HUES64 (cell line): Measurements from ENCODE around the gene MMP24OS.
A peak's percentile ranks its signal among the peaks of the same experiment; 100 is the strongest.

Source experiments
- H3K27ac ChIP-seq: 2 replicates; pipeline ENCODE4 v1.7.0; 2013; ENCODE audit warnings: low read depth, low read length, inconsistent platforms
- H3K27me3 ChIP-seq: 2 replicates; pipeline ENCODE4 v1.6.1; 2013; ENCODE audit warnings: mild to moderate bottlenecking, low read length; ENCODE audit not compliant: insufficient read depth
- H3K36me3 ChIP-seq: 2 replicates; pipeline ENCODE4 v1.6.1; 2013; ENCODE audit warnings: mild to moderate bottlenecking, low read length; ENCODE audit not compliant: insufficient read depth
- H3K4me1 ChIP-seq: 2 replicates; pipeline ENCODE4 v1.6.1; 2013; ENCODE audit warnings: mild to moderate bottlenecking, low read length, moderate library complexity; ENCODE audit not compliant: insufficient read depth
- H3K4me3 ChIP-seq: 2 replicates; pipeline ENCODE4 v1.5.1; 2013; ENCODE audit warnings: mild to moderate bottlenecking, low read length, moderate library complexity
- H3K9ac ChIP-seq: 2 replicates; pipeline ENCODE4 v1.6.1; 2013; ENCODE audit warnings: mild to moderate bottlenecking, low read depth, low read length
- H3K9me3 ChIP-seq: 2 replicates; pipeline ENCODE4 v1.6.1; 2013; ENCODE audit warnings: low read depth, low read length; ENCODE audit not compliant: insufficient read depth
- WGBS: fragments of 150-250, 120-280 bp; methylation state at CpG from one replicate; pipeline ENCODE4 v1.1.7; 2013; ENCODE audit warnings: missing lambda C conversion rate; 5-methylcytosine and 5-hydroxymethylcytosine counted together

The MMP24OS gene

DNA sequence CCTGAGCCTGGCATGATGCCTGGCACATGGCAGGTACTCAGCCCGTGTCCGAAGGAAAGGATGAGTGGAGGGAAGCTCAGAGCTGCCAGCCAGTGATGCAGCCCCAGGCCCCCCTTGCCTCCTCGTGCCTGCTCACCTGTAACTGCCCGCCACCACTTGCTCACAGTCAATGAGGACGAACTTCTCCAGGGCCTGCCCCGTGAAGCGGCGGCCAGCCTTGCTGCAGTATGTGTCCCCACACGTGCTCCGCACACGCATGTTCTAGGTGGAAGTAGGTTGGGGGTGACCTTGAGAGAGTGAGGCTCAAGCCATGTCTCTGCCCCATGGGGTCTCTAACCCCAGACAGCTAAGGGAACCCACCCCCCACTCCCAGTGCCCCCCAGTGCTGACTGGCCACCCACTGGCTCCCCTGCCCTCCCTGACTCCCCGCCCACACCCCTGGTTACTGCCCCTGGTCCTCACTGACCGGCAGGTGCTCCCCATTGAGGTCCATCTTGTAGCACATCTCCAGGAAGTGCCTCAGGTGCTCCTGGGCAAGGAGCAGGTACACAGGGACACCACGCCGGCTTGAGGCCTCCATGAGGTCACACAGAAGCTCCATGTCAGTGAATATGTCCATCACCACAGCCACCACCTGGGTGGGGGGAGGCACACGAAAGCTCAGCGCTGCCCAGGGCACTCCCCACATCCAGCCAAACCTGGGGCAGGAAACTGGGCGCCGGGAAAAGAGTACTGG, 10.6 kb upstream of the MMP24OS start:
- 0 out of 2 replicates have a peak, but pooled peaks cover 2% of the 10 kb centered on the region for H3K4me1 ChIP-seq
- no peak overlapping the region for H3K9ac ChIP-seq
- H3K4me3 ChIP-seq: no peak overlapping the region
- H3K27ac ChIP-seq: no peak overlapping the region
- no peaks in the 10 kb centered on the region for H3K9me3 ChIP-seq
- no peaks in the 10 kb centered on the region for H3K27me3 ChIP-seq
- no peaks in the 10 kb centered on the region for H3K36me3 ChIP-seq
- WGBS: 90% methylated on average over 19 of the region's 19 CpGs

DNA sequence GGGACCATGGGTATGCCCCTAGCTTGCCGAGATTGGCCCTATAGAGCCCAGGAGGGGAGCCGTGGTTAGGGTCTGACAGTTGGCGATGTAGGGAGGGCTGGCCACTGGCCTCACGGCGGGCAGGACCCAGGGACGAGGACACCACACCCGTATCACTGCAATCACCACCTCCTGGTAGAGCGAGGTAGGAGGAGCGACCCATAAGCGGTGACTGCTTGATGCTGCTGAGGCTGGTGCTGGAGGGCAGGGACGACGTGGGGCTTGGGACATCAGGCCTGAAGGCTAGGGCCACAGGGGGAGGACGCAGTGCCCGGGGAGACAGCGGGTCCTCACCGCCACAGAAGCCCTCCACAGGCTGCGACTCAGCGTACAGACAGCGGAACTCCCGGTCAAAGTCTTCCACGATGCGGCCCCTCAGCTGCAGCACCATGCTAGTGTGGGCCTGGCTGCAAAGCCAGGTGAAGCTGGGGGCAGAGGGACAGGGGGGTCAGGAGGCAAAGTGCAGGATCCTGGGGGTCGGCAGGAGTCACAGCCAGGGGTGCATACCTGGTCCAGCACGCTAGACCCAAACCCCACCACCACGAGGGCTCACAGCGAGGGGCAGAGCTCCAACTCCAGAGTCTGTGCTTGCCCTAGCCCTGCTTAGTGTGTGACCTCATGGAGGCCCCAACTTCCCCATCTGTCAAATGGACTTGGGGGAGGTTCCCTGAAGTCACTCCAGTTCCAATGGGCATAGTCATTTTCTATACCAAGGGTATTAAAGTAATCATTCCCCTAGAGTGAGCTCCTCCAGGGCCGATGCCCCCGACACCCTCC, 9.8 kb upstream of the MMP24OS start:
- Histone ChIP-seq H3K9me3 (no peaks in the 10 kb centered on the region), H3K27me3 (no peaks in the 10 kb centered on the region), H3K36me3 (peaks cover 3% of the 10 kb centered on the region), H3K4me3 (no peak overlapping the region), H3K27ac (no peak overlapping the region), H3K4me1 (peaks cover 5% of the 10 kb centered on the region; the same call in 1 of the 2 replicates), H3K9ac (no peak overlapping the region)
- WGBS: 93% methylated on average over 28 of the region's 28 CpGs

DNA sequence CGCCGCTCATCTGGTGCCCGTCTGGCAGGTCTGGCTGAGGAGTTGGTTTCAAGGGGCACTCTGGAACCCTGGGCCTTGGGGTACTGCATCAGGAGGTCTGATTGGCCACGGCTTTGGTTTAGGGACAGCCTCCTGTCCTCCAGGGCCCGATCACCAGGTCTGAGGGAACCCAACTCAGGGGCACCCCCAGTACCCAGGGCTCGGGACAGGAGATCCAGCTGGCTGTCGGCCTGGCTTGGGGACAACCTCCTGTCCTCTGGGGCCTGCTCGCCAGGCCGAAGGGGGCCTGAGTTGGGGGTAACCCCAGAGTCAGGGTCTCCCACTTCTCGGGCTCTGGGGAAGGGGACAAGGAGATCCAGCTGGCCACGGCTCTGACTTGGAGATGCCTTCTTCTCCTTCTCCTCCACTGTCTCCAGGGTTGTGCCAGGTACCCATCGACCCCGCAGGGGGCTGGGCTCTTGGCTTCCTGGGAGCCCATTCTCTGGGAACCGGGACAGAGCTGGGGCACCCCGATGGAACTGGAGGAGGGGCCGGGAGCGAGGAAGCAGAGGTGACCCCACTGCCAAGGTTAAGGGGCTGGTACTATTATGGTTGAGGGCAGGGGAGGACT, 9.1 kb upstream of the MMP24OS start:
- H3K36me3 ChIP-seq: peaks cover 10% of the 10 kb centered on the region
- 91% methylated on average over 17 of the region's 17 CpGs for WGBS
- H3K27ac ChIP-seq: no peak overlapping the region
- H3K4me1 ChIP-seq: peaks cover 5% of the 10 kb centered on the region; the same call in 1 of the 2 replicates
- no peaks in the 10 kb centered on the region for H3K27me3 ChIP-seq
- H3K9ac ChIP-seq: no peak overlapping the region
- no peak overlapping the region for H3K4me3 ChIP-seq
- H3K9me3 ChIP-seq: no peaks in the 10 kb centered on the region

DNA sequence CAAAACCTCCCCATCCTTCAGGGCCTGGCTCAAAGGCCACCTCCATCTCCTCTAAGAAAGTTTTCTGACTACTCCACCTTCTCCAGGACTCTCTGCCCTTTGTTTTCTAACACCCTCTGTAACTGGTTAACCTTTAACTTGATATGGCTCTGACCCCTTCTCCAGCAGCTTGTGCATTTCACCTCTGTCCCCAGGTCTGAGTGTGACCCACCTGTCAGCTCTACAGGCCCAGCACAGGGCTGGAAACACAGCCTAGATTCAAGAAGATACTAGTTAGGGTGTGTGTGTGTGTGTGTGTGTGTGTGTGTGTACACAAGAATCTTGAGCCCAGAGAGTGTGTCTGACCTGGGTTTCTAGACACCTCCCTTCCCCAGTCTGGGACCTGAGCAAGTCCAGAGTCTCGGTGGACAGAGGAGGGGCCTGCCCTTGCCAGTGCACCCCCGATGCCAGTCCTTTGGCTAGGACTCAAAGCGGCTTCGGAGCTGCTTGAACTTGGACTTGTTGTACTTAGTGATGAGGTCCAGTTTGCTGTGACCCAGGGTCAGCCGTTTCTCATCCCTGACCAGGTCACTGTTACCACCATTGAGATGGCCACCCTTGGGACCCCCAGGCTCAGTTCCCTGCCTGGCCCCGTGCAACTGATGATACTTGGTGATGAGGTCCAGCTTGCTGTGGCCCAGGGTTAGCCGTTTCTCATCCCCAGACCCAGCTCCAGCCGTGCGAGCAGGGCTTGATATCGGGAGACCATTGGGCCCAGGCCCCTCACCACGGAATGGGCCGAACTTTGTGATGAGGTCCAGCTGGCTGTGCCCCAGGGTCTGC, 8.4 kb upstream of the MMP24OS start:
- H3K27ac ChIP-seq: no peak overlapping the region
- 93% methylated on average over 12 of the region's 12 CpGs for WGBS

DNA sequence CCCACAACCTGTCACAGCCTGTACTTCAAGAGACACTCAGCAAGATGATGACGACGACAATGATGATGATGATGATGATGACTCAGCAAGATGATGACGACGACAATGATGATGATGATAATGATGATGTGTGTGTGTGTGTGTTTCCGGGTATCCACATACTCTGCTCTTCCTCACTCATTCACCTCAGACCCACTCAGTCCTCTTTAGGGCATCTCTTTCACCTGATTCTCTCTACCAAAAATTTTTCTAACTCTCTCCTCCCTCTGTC, 7.8 kb upstream of the MMP24OS start:
- Histone ChIP-seq H3K27me3 (no peaks in the 10 kb centered on the region), H3K4me1 (peaks cover 5% of the 10 kb centered on the region; the same call in 1 of the 2 replicates), H3K36me3 (peaks cover 20% of the 10 kb centered on the region), H3K9ac (no peak overlapping the region), H3K4me3 (no peak overlapping the region), H3K9me3 (no peaks in the 10 kb centered on the region), H3K27ac (no peak overlapping the region)
- WGBS: 92% methylated on average over 5 of the region's 5 CpGs

More for the DNA sequence above, 8.4 kb upstream of the MMP24OS start:
- no peak overlapping the region for H3K4me3 ChIP-seq
- H3K9ac ChIP-seq: no peak overlapping the region
- no peaks in the 10 kb centered on the region for H3K27me3 ChIP-seq
- peaks cover 16% of the 10 kb centered on the region for H3K36me3 ChIP-seq
- H3K4me1 ChIP-seq: peaks cover 5% of the 10 kb centered on the region; the same call in 1 of the 2 replicates
- no peaks in the 10 kb centered on the region for H3K9me3 ChIP-seq

DNA sequence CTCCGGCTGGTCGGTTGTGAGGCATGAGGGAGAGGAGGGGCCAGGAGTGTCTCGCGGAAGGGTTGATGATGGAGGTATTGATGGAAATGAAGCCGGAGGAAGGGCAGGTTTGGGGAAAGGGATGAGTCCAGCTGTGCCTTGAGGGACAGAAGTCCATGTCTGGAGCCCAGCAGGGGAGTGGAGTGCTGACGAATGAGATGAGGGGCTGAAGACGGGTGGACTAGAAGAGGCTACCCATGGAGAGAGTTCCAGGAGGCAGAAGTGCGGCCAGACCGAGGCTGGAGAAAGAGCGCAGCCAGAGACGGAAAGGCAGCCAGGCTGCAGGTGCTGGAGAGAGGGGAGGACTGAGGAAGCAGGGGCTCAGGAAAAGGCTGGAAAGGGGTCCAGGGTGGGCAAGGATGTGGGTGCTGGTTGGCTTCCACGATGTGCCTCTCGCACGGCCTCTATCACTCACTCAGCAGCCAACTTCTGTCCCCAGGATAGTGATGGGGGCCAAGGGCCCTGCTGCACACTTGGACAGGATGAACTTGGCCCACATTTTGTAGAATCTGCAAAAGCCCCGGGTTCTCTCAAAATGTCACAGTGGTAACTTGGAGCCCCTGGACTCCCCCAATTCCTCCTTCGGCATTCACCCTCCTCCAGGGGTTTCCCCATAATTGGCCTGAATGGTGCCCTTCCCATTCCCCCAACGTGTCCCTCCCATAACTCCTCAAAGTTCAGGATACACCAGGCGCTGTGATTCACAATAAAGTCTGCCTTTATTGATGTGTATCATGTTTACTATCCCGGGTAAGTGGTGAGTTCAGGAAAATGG, 7.3 kb upstream of the MMP24OS start:
- H3K9ac ChIP-seq: peak overlapping the region; percentile 88
- H3K4me3 ChIP-seq: peak overlapping the region; percentile 91
- no peaks in the 10 kb centered on the region for H3K9me3 ChIP-seq
- 40% methylated on average over 19 of the region's 19 CpGs for WGBS
- peaks cover 25% of the 10 kb centered on the region for H3K36me3 ChIP-seq
- no peaks in the 10 kb centered on the region for H3K27me3 ChIP-seq
- peaks cover 5% of the 10 kb centered on the region; the same call in 1 of the 2 replicates for H3K4me1 ChIP-seq
- peak overlapping the region; percentile 78 for H3K27ac ChIP-seq

DNA sequence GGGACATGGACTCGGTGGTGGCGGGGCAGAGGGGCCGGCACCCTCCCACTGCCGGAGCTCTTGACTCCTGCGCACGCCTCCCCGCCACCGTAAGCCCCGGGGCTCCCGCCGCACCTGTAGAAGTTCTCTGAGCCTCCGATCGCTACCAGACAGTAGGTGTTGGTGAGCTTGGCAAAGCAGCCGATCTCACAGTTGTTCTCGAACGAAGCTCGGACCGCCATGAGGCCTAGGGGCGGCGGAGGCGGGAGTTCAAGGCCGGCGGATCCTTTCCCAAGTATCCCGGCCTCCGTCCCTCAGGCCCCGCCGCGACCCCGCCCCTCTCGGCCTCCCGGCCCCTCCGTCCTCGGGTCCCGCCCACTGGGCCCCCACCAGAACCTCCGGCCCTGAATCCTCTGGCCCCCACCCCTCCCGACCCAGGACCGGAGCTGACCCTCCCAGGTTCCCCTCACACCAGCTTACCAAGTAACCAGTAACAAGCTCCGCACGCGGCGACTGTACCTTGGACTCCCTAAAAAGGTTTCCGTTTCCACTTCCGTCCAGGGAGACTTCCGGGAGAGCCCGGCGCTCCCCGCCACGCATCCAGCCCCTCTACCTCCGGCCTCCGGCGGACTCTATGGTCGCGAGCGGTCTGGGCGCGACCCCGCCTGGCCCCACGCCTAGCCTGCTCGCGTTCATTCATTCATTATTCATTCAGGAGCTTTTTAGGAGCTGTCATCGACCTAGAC, 6.5 kb upstream of the MMP24OS start, which contains the start of gene EIF6:
EIF6 (minus strand) TSS at position 506 of the 725 bp plus-strand sequence; CDS start at position 221, 285 bp downstream.
- Histone ChIP-seq H3K4me3 (peak within 1 kb of the TSS; percentile 91), H3K9ac (peak within 1 kb of the TSS; percentile 88), H3K36me3 (peaks cover 33% of the 10 kb centered on the region), H3K27me3 (no peaks in the 10 kb centered on the region), H3K27ac (peak within 1 kb of the TSS; percentile 78), H3K4me1 (peaks cover 5% of the 10 kb centered on the region; the same call in 1 of the 2 replicates), H3K9me3 (no peaks in the 10 kb centered on the region)
- under 1% methylated on average over 61 of the region's 61 CpGs for WGBS

DNA sequence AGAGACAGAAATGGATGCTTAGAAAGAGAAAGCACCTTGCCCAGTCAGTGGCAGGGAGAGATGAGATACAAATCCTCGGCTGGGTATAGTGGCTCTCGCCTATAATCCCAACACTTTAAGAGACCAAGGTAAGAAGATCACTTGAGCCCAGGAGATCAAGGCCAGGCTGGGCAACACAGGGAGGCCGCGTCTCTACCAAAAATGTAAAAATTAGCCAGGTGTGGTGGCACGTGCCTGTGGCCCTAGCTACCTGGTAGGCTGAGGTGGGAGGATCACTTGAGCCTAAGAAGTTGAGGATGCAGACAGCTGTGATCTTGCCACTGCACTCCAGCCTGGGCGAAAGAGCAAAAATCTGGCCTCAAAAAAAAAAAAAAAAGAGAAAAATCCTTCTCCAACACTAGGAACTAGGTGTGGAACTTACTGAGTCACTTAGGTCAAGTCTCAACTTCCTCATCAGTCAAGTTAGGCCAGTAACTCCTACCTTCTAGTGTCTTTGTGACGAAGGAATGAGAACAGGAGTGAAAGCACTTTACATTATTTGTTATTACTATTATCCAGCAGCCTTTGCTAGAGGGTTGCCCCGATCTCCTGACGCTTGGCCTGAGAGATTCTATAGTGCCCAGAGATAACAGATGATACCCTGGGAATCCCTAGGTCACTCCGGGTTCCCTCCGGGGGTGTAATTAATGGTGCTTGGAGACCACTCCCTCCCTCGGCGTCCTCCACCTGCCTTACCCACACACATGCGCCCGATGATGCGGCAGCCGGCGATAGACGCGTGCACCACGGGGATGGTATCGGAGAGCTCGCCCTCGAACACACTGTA, 5.7 kb upstream of the MMP24OS start:
- Histone ChIP-seq H3K4me3 (peak overlapping the region; percentile 91), H3K9me3 (no peaks in the 10 kb centered on the region), H3K27ac (peak overlapping the region; percentile 78), H3K36me3 (peaks cover 41% of the 10 kb centered on the region), H3K4me1 (peaks cover 5% of the 10 kb centered on the region; the same call in 1 of the 2 replicates), H3K9ac (peak overlapping the region; percentile 88), H3K27me3 (no peaks in the 10 kb centered on the region)
- WGBS: 25% methylated on average over 22 of the region's 24 CpGs

DNA sequence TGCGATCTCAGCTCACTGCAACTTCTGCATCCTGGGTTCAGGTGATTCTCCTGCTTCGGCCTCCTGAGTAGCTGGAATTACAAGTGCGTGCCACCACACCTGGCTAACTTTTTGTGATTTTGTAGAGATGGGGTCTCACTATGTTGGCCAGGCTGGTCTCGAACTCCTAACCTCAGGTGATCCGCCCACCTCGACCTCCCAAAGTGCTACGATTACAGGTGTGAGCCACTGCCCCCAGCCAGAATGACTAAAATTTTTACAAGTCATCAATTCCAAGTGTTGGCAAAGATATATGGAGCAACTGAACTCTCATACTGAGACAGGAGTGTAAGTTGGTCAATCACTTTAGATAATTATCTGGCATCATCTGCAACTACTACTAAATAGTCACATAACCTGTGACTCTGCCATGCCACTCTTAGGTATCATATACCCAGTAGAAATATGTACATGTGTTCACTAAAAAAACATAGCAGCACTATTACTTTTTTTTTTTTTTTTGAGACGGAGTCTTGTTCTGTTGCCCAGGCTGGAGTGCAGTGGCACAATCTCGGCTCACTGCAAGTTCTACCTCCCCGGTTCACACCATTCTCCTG, 3.7 kb upstream of the MMP24OS start:
- Histone ChIP-seq H3K9ac (no peak overlapping the region), H3K9me3 (no peaks in the 10 kb centered on the region), H3K4me1 (peaks cover 10% of the 10 kb centered on the region), H3K27me3 (no peaks in the 10 kb centered on the region), H3K27ac (no peak overlapping the region), H3K36me3 (peaks cover 49% of the 10 kb centered on the region), H3K4me3 (no peak overlapping the region)
- WGBS: 96% methylated on average over 10 of the region's 10 CpGs
